H1 (cell line): ENCODE data around the gene ZNF776.

Experiments used
- CTCF ChIP-seq, 3 experiments: IDR thresholded peaks; 1 replicate in 2 of 3; 2 replicates in 1 of 3; pipeline versions ENCODE4 v1.5.1 to v1.6.1; 2011; ENCODE audit warnings: low read length in 3 of 3, mild to moderate bottlenecking in 3 of 3, inconsistent platforms in 2 of 3, low read depth in 1 of 3, moderate library complexity in 1 of 3; ENCODE audit not compliant: insufficient read depth in 1 of 3; ENCODE audit errors: control extremely low read depth in 1 of 3
- EGR1 ChIP-seq: IDR thresholded peaks from 2 replicates; pipeline ENCODE4 v1.6.1; 2011; ENCODE audit warnings: low read depth, low read length, borderline replicate concordance
- EZH2 ChIP-seq: fragments of 200-600 bp; sonication (generic); IDR thresholded peaks from 2 replicates; pipeline ENCODE4 v1.7.1; 2012; ENCODE audit warnings: low read depth, mild to moderate bottlenecking, moderate library complexity, low read length, inconsistent platforms; ENCODE audit not compliant: severe bottlenecking
- GABPA ChIP-seq: IDR thresholded peaks from 2 replicates; pipeline ENCODE4 v1.6.1; 2011; ENCODE audit warnings: mild to moderate bottlenecking, low read length, moderate library complexity, borderline replicate concordance; ENCODE audit not compliant: insufficient read depth
- MAFK ChIP-seq: IDR thresholded peaks from 2 replicates; pipeline ENCODE4 v1.6.1; 2012; ENCODE audit warnings: low read depth, mild to moderate bottlenecking, improper control_type of control experiment, low read length
- MAX ChIP-seq: IDR thresholded peaks from 2 replicates; pipeline ENCODE4 v1.6.1; 2012; ENCODE audit warnings: inconsistent platforms
- TAF1 ChIP-seq: IDR thresholded peaks from 2 replicates; pipeline ENCODE4 v1.6.1; 2011; ENCODE audit warnings: mild to moderate bottlenecking, low read depth, low read length

GRCh38 chr19:57759096-57759495 lies 12.5 kb downstream of the ZNF776 start:
- no peak for TF ChIP-seq GABPA
- no peak for TF ChIP-seq CTCF (IDR thresholded peaks at IDR 0.05; ENCODE audit: control extremely low read depth in 1 of 3, insufficient read depth in 1 of 3, low read depth in 1 of 3, low read length in 3 of 3)
- TF ChIP-seq EZH2: no peak
- TF ChIP-seq TAF1: no peak
- TF ChIP-seq EGR1: no peak
- no peak for TF ChIP-seq MAFK
- TF ChIP-seq MAX: no peak
